ENCODE results near the gene ADCY4. TPM values are rescaled to one million over a fixed set of nuclear protein-coding genes. Genes with fewer than 3 reads are reported as not detected.
"Not testable (repeated sequence)": the region's sequence is repeated elsewhere in the genome, so short reads cannot be mapped to it uniquely, and the experiment has no call there.

Gene ADCY4
- total RNA-seq, 1 experiment from 2014 or later, result 3.4 TPM

DNA sequence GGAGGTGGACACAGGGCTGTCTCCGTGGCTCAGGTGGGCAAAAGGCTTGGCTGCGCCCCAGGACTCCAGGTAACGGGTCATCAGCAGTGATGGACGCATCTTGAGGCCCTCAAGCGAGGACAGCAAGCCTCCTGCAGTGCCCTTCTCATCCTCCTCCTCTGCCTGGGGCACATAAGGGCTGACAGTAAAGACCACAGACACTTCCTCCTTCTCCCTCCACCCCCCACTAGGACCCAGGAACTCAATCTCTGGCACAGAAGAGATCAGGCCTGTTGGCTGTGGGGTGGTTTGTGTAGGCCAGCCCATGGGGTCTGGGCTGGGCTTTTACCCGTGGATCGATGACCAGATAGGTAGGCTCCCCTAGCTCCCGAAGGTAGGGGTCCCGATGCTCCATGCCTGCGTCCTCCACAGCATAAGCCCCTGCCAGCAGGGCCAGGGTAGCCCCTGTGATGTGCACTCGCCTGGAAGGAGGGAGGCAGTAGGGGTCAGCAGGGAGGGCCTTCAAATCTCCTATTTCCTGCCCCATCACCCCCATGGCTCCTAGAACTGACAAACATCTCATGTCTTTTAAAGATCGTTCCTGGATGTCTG lies 5.7 kb downstream of the ADCY4 start:
- Mint-ChIP-seq H3K4me1 (ENCODE audit: low read depth, unreplicated experiment) (peaks cover 15% of the 10 kb centered on the region), H3K27me3 (ENCODE audit: unreplicated experiment) (no peaks in the 10 kb centered on the region)
- CTCF ChIA-PET, result interaction anchor here (2.6 kb wide), 1 partner anchor 102 kb away, joined by 12 read pairs; no protein-coding TSS in a partner anchor

DNA sequence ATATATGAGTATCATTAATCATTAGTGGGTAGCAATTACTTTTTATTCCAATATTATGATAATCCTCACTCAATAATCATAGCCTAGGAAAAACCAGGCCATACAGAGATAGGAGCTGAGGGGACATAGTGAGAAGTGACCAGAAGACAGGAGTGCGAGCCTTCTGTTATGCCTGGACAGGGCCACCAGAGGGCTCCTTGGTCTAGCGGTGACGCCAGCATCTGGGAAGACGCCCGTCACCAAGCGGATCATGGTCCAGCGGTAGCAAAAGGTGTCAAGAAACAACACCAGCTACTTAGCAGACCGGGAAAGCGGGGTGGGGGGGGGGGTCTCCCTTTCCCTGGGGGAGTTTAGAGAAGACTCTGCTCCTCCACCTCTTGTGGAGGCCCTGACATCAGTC lies 7.0 kb downstream of the ADCY4 start:
- H3K36me3 Mint-ChIP-seq (ENCODE audit: insufficient read depth, unreplicated experiment); H3K9me3 Mint-ChIP-seq (ENCODE audit: low read depth, unreplicated experiment); H3K27ac Mint-ChIP-seq (ENCODE audit: unreplicated experiment); BruUV-seq (replicated peaks); H3K4me3 Mint-ChIP-seq (ENCODE audit: low read depth, unreplicated experiment); H3K27me3 Mint-ChIP-seq (ENCODE audit: unreplicated experiment): not testable (repeated sequence)
- TF ChIP-seq, protein P1, sequence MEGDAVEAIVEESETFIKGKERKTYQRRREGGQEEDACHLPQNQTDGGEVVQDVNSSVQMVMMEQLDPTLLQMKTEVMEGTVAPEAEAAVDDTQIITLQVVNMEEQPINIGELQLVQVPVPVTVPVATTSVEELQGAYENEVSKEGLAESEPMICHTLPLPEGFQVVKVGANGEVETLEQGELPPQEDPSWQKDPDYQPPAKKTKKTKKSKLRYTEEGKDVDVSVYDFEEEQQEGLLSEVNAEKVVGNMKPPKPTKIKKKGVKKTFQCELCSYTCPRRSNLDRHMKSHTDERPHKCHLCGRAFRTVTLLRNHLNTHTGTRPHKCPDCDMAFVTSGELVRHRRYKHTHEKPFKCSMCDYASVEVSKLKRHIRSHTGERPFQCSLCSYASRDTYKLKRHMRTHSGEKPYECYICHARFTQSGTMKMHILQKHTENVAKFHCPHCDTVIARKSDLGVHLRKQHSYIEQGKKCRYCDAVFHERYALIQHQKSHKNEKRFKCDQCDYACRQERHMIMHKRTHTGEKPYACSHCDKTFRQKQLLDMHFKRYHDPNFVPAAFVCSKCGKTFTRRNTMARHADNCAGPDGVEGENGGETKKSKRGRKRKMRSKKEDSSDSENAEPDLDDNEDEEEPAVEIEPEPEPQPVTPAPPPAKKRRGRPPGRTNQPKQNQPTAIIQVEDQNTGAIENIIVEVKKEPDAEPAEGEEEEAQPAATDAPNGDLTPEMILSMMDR (IDR thresholded peaks at IDR 0.05; ENCODE audit: unreplicated experiment), result peak; percentile 46
- intact Hi-C loops (cut with micrococcal nuclease; ENCODE audit: unreplicated experiment), result loop anchor here (1.0 kb wide), 1 partner anchor 108 kb away; no protein-coding TSS in a partner anchor
- peaks cover 12% of the 10 kb centered on the region for H3K4me1 Mint-ChIP-seq (ENCODE audit: low read depth, unreplicated experiment)
- DNase-seq, result peak; percentile 56
- CTCF ChIA-PET, result interaction anchor here (0.6 to 2.6 kb wide), 2 partner anchors 104 to 115 kb away, joined by 3 to 12 read pairs; no protein-coding TSS in a partner anchor

More for the DNA sequence above, 5.7 kb downstream of the ADCY4 start:
- no peak overlapping the region for H3K4me3 Mint-ChIP-seq (ENCODE audit: low read depth, unreplicated experiment)
- no peak for DNase-seq
- no TSS peak for BruUV-seq (replicated peaks)
- no peaks in the 10 kb centered on the region for H3K9me3 Mint-ChIP-seq (ENCODE audit: low read depth, unreplicated experiment)
- no peak overlapping the region for H3K27ac Mint-ChIP-seq (ENCODE audit: unreplicated experiment)
- peaks cover 8% of the 10 kb centered on the region for H3K36me3 Mint-ChIP-seq (ENCODE audit: insufficient read depth, unreplicated experiment)
- TF ChIP-seq, protein P1 (IDR thresholded peaks at IDR 0.05; ENCODE audit: unreplicated experiment), result no peak
- intact Hi-C loops (cut with micrococcal nuclease; ENCODE audit: unreplicated experiment), result no loop called here

DNA sequence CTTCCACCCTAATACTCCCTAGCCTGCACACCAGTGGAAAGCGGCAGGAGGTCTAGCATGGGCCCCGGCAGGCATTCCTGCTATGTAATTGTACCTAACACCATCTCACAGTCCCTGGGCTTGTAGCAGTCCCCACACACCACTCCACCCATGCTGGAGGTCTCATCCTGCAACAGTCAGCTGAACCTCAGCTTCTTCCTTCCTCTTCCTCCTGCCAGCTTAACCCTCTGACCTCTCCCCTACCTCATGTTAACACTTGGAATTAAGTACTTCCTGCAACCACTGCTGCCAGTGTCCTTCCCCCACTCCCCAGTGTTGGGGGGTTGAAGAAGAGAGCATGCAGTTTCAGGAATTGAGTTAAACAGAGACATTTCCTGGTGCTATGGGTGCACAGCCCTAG lies 7.6 kb downstream of the ADCY4 start:
- DNase-seq, result no peak
- Mint-ChIP-seq H3K4me3 (ENCODE audit: low read depth, unreplicated experiment) (no peak overlapping the region), H3K27ac (ENCODE audit: unreplicated experiment) (no peak overlapping the region), H3K27me3 (ENCODE audit: unreplicated experiment) (peaks cover 16% of the 10 kb centered on the region), H3K4me1 (ENCODE audit: low read depth, unreplicated experiment) (peaks cover 6% of the 10 kb centered on the region), H3K36me3 (ENCODE audit: insufficient read depth, unreplicated experiment) (peaks cover 2% of the 10 kb centered on the region), H3K9me3 (ENCODE audit: low read depth, unreplicated experiment) (no peaks in the 10 kb centered on the region)
- intact Hi-C loops (cut with micrococcal nuclease; ENCODE audit: unreplicated experiment), result no loop called here
- TF ChIP-seq, protein P1 (IDR thresholded peaks at IDR 0.05; ENCODE audit: unreplicated experiment), result no peak
- no TSS peak for BruUV-seq (replicated peaks)
- CTCF ChIA-PET, result interaction anchor here (0.6 to 2.6 kb wide), 4 partner anchors 19 to 110 kb away, joined by 3 to 12 read pairs (median 6); partner anchors contain the start of genes CIDEB and TINF2

DNA sequence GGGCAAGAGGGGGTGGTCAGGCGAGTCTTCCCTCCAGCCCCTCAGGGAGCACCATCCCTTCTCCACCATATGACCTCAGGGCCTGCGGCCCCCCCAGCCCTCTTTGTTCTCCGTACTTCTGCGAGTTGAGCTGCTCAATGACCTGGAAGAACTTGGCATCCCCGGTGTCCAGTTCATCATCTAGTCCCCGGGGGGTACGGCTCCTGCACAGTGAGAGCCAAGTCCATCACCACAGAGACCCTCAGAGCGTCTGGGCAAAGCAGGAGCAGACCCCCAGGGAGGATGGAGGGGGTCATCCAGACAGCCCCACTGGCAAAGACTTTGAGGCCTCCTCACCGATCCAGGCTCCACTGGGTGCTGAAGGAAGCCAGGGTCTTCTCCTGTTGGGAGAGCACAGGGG lies 8.9 kb downstream of the ADCY4 start:
- Mint-ChIP-seq H3K36me3 (ENCODE audit: insufficient read depth, unreplicated experiment) (no peaks in the 10 kb centered on the region), H3K27ac (ENCODE audit: unreplicated experiment) (no peak overlapping the region), H3K4me3 (ENCODE audit: low read depth, unreplicated experiment) (no peak overlapping the region), H3K27me3 (ENCODE audit: unreplicated experiment) (peaks cover 24% of the 10 kb centered on the region), H3K4me1 (ENCODE audit: low read depth, unreplicated experiment) (no peaks in the 10 kb centered on the region), H3K9me3 (ENCODE audit: low read depth, unreplicated experiment) (no peaks in the 10 kb centered on the region)
- BruUV-seq (replicated peaks), result no TSS peak
- CTCF ChIA-PET, result no interaction called here
- no peak for DNase-seq
- intact Hi-C loops (cut with micrococcal nuclease; ENCODE audit: unreplicated experiment), result no loop called here
- TF ChIP-seq, protein P1 (IDR thresholded peaks at IDR 0.05; ENCODE audit: unreplicated experiment), result no peak
